GM12878 (cell line): ENCODE results near the gene DMPK.

Experiments used
- EP300 ChIP-seq, 2 experiments: fragments of 150-350 bp in 1 of 2; IDR thresholded peaks; 2 replicates each; pipeline ENCODE4 v1.6.1; 2011 to 2012; ENCODE audit warnings: low read depth in 2 of 2, low read length in 2 of 2, borderline replicate concordance in 1 of 2, improper control_type of control experiment in 1 of 2, inconsistent platforms in 1 of 2; ENCODE audit not compliant: control insufficient read depth in 1 of 2
- EZH2 ChIP-seq: IDR thresholded peaks from 2 replicates; pipeline ENCODE4 v1.6.1; 2012; ENCODE audit warnings: low read depth, mild to moderate bottlenecking, control low read depth, inconsistent platforms, low read length, borderline replicate concordance; ENCODE audit not compliant: control insufficient read depth
- POLR2AphosphoS5 ChIP-seq: IDR thresholded peaks from 2 replicates; pipeline ENCODE4 v1.6.1; 2011; ENCODE audit warnings: mild to moderate bottlenecking, low read length, inconsistent platforms
- SKIL ChIP-seq: fragments of 450-650 bp; IDR thresholded peaks from 2 replicates; pipeline ENCODE4 v1.6.1; 2017; ENCODE audit warnings: mild to moderate bottlenecking, low read depth, inconsistent platforms; ENCODE audit not compliant: poor library complexity, severe bottlenecking
- TARDBP ChIP-seq: IDR thresholded peaks from 2 replicates; pipeline ENCODE4 v1.6.1; 2016; ENCODE audit warnings: borderline replicate concordance

DNA sequence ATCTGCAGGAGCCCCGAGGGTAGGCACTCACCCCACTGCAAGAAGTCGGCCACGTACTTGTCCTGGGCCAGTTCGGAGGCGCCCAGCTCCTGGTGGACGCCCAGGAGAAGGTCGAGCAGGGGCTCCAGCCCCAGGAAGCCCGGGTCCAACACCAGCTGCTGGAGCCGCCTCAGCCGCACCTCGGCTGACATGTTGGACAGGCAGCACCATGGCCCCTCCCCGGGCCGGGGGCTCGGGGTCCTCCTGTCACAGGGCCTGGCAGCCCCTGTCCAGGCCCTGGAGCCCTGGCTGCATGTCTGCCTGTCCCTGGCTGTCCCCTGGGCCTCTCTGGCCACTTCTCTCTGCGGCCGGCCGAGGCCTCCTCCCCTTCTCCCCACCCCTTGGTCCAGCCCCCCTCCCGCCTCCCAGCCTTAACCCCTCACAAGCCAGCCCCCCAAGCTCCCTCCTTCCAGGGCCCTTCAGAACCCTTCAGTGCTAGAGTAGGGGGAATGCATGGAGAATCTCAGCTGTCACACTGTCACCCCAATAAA, at the start of gene DMPK:
- TF ChIP-seq EP300 (IDR thresholded peaks at IDR 0.05; ENCODE audit: borderline replicate concordance in 1 of 2, control insufficient read depth in 1 of 2, low read depth in 2 of 2, low read length in 2 of 2) (no peak), TARDBP (no peak), SKIL (no peak), EZH2 (no peak), POLR2AphosphoS5 (no peak)
